Stimulated activated CD8-positive, alpha-beta memory T cell treated with anti-CD3 and anti-CD28 coated beads, Interleukin-15, amount 100 ng/mL, for 48 hours (primary cell): ENCODE results near the gene COQ8B.
"Not testable (repeated sequence)": the region's sequence is repeated elsewhere in the genome, so short reads cannot be mapped to it uniquely, and the experiment has no call there.

Experiments used
- DNase-seq, 2 donors: peaks; one replicate each; pipeline ENCODE4 v3.0.0-alpha.2; 2020; ENCODE audit warnings: low read depth in 2 of 2

COQ8B gene

GRCh38 chr19:40668991-40669614 lies 47.6 kb downstream of the COQ8B start:
- DNase-seq: no peak

GRCh38 chr19:40667602-40668001 lies 49.1 kb downstream of the COQ8B start:
- DNase-seq: no peak

GRCh38 chr19:40666803-40667438 lies 49.8 kb downstream of the COQ8B start:
- DNase-seq: no peak

GRCh38 chr19:40663695-40664692 lies 52.7 kb downstream of the COQ8B start:
- DNase-seq: no peak

GRCh38 chr19:40662925-40663694 lies 53.6 kb downstream of the COQ8B start:
- peak; percentile 80 to 83 for DNase-seq

- no peak for DNase-seq
Measured at GRCh38 chr19:40661616-40662015, 55.1 kb downstream of the COQ8B start.

- DNase-seq: no peak
Measured at GRCh38 chr19:40659566-40659965, 57.1 kb downstream of the COQ8B start.

GRCh38 chr19:40659116-40659515 lies 57.6 kb downstream of the COQ8B start:
- no peak for DNase-seq

- no peak for DNase-seq
Measured at GRCh38 chr19:40658031-40658430, 58.7 kb downstream of the COQ8B start.

GRCh38 chr19:40655684-40656083 lies 61.0 kb downstream of the COQ8B start:
- DNase-seq: not testable (repeated sequence)

GRCh38 chr19:40652303-40652702 lies 64.4 kb downstream of the COQ8B start:
- DNase-seq: not testable (repeated sequence)

GRCh38 chr19:40650749-40651305 lies 65.9 kb downstream of the COQ8B start:
- DNase-seq: no peak

- not testable (repeated sequence) for DNase-seq
Measured at GRCh38 chr19:40649903-40650675, 66.6 kb downstream of the COQ8B start.

- no peak for DNase-seq
Measured at GRCh38 chr19:40646743-40647254, 69.9 kb downstream of the COQ8B start.

- no peak for DNase-seq
Measured at GRCh38 chr19:40642757-40643305, 73.9 kb downstream of the COQ8B start.

GRCh38 chr19:40642051-40642706 lies 74.5 kb downstream of the COQ8B start:
- no peak for DNase-seq
